ENCODE measurements around the gene PIP5K1A. TPM values are rescaled to one million over a fixed set of nuclear protein-coding genes. Genes with fewer than 3 reads are reported as not detected.

Gene PIP5K1A
- total and polyA plus RNA-seq, 9 of the 15 experiments (the other 6 are each of a cell fraction or from before 2014, with no cell fraction given), result 1.9 to 42.4 (median 18.8) TPM

GRCh38 chr1:151254217-151255213 lies 56.2 kb downstream of the PIP5K1A start, which contains the start of gene PSMD4 (continued):
- no peak for TF ChIP-seq ZNF609 (CRISPR knock-in tag; IDR thresholded peaks at IDR 0.05; ENCODE audit: borderline replicate concordance)
- TF ChIP-seq MYC (IDR thresholded peaks at IDR 0.05; ENCODE audit: low read depth, low read length), result peak; percentile 73
- TF ChIP-seq MYC (CRISPR knock-in tag; IDR thresholded peaks at IDR 0.05; ENCODE audit: borderline replicate concordance, low read depth), result no peak
- TF ChIP-seq CHAMP1 (IDR thresholded peaks at IDR 0.05), result peak; percentile 25; the same call in 1 of the 2 replicates
- TF ChIP-seq ZNF134 (CRISPR knock-in tag; conservative IDR thresholded peaks at IDR 0.05), result no peak
- no peak for TF ChIP-seq HOMEZ (CRISPR knock-in tag; IDR thresholded peaks at IDR 0.05)
- TF ChIP-seq PTTG1 (tag; IDR thresholded peaks at IDR 0.05; ENCODE audit: low read depth), result no peak
- TF ChIP-seq NCOR1 (IDR thresholded peaks at IDR 0.05), result no peak
- no peak for TF ChIP-seq BCL6 (CRISPR knock-in tag; IDR thresholded peaks at IDR 0.05)
- TF ChIP-seq ZNF561 (CRISPR knock-in tag; conservative IDR thresholded peaks at IDR 0.05), result no peak
- TF ChIP-seq RNF2 (IDR thresholded peaks at IDR 0.05), result peak; percentile 23; the same call in 1 of the 2 replicates
- TF ChIP-seq AFF4 (CRISPR knock-in tag; IDR thresholded peaks at IDR 0.05), result 0 out of 2 replicates have a peak, but pooled peaks have one; percentile 24
- no peak for TF ChIP-seq NR1H2 (CRISPR knock-in tag; IDR thresholded peaks at IDR 0.05)

All from K562 (cell line).